Measurements from ENCODE around the gene MACC1.

The MACC1 gene

GRCh38 chr7:20226860-20227259, 9.7 kb upstream of the MACC1 start:
- no peak for TF ChIP-seq CTCF (IDR thresholded peaks at IDR 0.05; ENCODE audit: poor library complexity, severe bottlenecking)

DNA sequence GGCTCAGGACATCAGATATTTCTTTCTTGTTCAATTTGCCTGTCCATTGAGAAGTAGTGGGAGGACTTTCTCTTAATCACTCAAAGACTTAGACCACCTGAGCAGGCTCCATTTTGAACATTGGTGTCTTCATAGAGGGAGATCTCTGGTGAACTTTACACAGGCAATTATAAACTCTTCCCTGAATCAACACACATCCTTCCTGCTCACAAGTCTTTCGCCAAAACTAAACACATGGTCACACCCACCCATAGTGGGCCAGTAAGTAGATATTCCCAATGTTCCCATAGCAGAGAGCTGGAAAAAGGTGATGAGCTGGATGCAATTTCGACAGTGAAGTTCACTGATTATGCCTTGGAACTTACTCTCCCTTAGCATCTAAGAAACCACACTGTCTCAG, 8.2 kb upstream of the MACC1 start:
- H3K27me3 ChIP-seq (ENCODE audit: insufficient read depth, poor library complexity, severe bottlenecking) = no peaks in the 10 kb centered on the region
- TF ChIP-seq CTCF (IDR thresholded peaks at IDR 0.05; ENCODE audit: poor library complexity, severe bottlenecking) = no peak
- no peak overlapping the region for H3K4me3 ChIP-seq (ENCODE audit: severe bottlenecking)
- peaks cover 18% of the 10 kb centered on the region for H3K4me1 ChIP-seq (ENCODE audit: insufficient read depth, poor library complexity, severe bottlenecking)
- no peak for ATAC-seq (ENCODE audit: low read depth)
- H3K27ac ChIP-seq (ENCODE audit: poor library complexity, severe bottlenecking) = no peak overlapping the region
- no peaks in the 10 kb centered on the region for H3K9me3 ChIP-seq (ENCODE audit: severe bottlenecking)
- no peaks in the 10 kb centered on the region for H3K36me3 ChIP-seq (ENCODE audit: low read depth)
- no peak for DNase-seq (ENCODE audit: low spot score)

More at GRCh38 chr7:20226860-20227259, 9.7 kb upstream of the MACC1 start:
- ATAC-seq (ENCODE audit: low read depth) (no peak), DNase-seq (ENCODE audit: low spot score) (no peak)
- Histone ChIP-seq H3K27ac (ENCODE audit: poor library complexity, severe bottlenecking) (no peak overlapping the region), H3K36me3 (ENCODE audit: low read depth) (no peaks in the 10 kb centered on the region), H3K4me1 (ENCODE audit: insufficient read depth, poor library complexity, severe bottlenecking) (peaks cover 12% of the 10 kb centered on the region), H3K9me3 (ENCODE audit: severe bottlenecking) (no peaks in the 10 kb centered on the region), H3K4me3 (ENCODE audit: severe bottlenecking) (no peak overlapping the region), H3K27me3 (ENCODE audit: insufficient read depth, poor library complexity, severe bottlenecking) (no peaks in the 10 kb centered on the region)

DNA sequence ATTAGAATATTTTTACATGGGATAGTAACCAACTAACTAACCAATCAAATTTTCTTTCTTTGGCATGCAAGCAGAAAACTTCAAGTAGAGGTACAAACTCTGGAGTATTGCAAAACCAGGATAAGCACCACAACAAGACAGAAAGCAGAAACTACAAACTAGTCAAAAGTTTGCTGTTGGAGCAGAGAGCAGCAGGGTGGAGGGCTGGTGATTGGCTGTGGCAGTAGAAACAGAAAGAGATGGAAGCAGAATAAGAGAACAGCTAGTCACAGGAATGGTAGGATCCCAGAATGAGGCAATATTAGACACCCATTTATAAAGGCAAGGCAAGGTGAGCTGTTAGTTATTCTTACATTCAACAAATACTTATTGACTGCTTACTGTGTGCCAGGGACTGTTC, 6.8 kb upstream of the MACC1 start:
- ATAC-seq (ENCODE audit: low read depth) (no peak), DNase-seq (ENCODE audit: low spot score) (no peak)
- peaks cover 25% of the 10 kb centered on the region for H3K4me1 ChIP-seq (ENCODE audit: insufficient read depth, poor library complexity, severe bottlenecking)
- TF ChIP-seq CTCF (IDR thresholded peaks at IDR 0.05; ENCODE audit: poor library complexity, severe bottlenecking) = no peak
- H3K27me3 ChIP-seq (ENCODE audit: insufficient read depth, poor library complexity, severe bottlenecking) = no peaks in the 10 kb centered on the region
- H3K27ac ChIP-seq (ENCODE audit: poor library complexity, severe bottlenecking) = no peak overlapping the region
- H3K9me3 ChIP-seq (ENCODE audit: severe bottlenecking) = no peaks in the 10 kb centered on the region
- H3K4me3 ChIP-seq (ENCODE audit: severe bottlenecking) = no peak overlapping the region
- H3K36me3 ChIP-seq (ENCODE audit: low read depth) = no peaks in the 10 kb centered on the region

DNA sequence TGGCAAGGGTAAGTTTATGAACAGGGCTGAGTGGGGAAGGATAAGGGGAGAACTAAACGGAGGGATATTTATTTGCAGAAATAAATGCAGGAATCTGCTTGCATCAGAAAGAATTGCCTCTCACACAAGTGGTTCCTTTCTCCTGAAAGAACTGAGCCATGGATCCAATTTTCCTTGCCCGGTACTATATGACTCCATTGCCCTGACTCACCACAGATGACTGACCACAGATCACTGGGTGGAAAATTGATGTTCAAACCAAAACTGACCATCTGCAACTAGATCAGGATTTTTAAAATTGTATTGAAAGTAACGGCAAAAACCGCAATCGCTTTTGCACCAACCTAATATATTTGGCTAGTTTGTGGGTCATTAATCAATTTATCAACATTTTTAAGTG, 6.2 kb upstream of the MACC1 start:
- Histone ChIP-seq H3K27ac (ENCODE audit: poor library complexity, severe bottlenecking) (no peak overlapping the region), H3K4me1 (ENCODE audit: insufficient read depth, poor library complexity, severe bottlenecking) (peaks cover 27% of the 10 kb centered on the region)

More for the DNA sequence above, 6.2 kb upstream of the MACC1 start:
- Histone ChIP-seq H3K9me3 (ENCODE audit: severe bottlenecking) (no peaks in the 10 kb centered on the region), H3K4me3 (ENCODE audit: severe bottlenecking) (no peak overlapping the region), H3K27me3 (ENCODE audit: insufficient read depth, poor library complexity, severe bottlenecking) (no peaks in the 10 kb centered on the region), H3K36me3 (ENCODE audit: low read depth) (no peaks in the 10 kb centered on the region)
- ATAC-seq (ENCODE audit: low read depth) = no peak
- DNase-seq (ENCODE audit: low spot score) = no peak
- no peak for TF ChIP-seq CTCF (IDR thresholded peaks at IDR 0.05; ENCODE audit: poor library complexity, severe bottlenecking)

Data from RWPE2 (cell line).